HG03064 (cell line): ENCODE data around the gene SLC36A1.
A peak's percentile ranks its signal among the peaks of the same experiment; 100 is the strongest.
"Not testable (repeated sequence)": the region's sequence is repeated elsewhere in the genome, so short reads cannot be mapped to it uniquely, and the experiment has no call there.

Experiments
- ATAC-seq: cut with Tn5 transposase; IDR thresholded peaks from one replicate; pipeline ENCODE4 v1.9.1; 2021; ENCODE audit warnings: low read depth; ENCODE audit not compliant: unreplicated experiment

Gene SLC36A1

DNA sequence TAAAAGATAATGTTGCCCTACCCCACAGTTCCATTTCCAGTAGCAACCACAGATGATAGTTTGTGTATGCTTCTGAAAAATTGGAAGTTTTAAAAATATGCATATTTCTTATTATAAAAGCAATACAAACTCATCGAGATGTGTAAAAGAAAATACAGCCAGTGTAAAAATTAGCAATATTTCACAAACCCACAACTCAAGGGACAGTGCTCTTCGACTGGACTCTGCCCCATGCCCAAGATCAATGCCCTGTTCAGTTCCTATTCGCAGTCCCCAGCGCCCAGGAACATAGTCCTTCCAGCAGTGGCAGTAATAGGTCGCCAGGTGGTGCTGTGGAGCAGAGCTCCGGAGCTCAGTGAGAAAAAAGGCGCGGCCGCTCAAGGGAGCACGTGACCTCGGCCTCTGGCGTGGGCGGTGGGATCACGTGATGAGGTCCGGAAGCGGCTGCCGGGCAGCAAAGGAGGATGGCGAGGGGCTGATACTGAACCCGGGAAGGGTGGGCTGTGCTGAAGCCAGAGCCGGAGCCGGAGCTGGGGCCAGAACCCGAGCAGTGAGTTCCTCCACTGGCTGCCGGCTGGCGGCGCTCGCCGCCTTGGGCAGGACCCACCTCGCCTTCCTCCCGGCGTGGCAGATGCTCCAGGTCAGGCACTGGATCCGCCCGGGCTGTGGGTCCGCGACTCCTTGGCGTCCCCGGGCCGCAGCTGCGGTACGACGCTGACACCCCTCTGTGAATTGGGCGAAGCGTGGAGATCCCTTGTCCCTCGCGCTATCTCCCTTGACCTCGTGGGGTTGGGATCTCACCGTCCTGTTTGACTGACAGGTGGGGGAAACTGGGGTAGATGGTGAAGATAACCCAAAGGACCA lies at the start of gene SLC36A1:
Gene SLC36A1, plus strand, starts transcription at position 430 of the 864 bp plus-strand sequence. CDS start 11,190 bp downstream, outside the sequence.
- peak; percentile 78 for ATAC-seq

DNA sequence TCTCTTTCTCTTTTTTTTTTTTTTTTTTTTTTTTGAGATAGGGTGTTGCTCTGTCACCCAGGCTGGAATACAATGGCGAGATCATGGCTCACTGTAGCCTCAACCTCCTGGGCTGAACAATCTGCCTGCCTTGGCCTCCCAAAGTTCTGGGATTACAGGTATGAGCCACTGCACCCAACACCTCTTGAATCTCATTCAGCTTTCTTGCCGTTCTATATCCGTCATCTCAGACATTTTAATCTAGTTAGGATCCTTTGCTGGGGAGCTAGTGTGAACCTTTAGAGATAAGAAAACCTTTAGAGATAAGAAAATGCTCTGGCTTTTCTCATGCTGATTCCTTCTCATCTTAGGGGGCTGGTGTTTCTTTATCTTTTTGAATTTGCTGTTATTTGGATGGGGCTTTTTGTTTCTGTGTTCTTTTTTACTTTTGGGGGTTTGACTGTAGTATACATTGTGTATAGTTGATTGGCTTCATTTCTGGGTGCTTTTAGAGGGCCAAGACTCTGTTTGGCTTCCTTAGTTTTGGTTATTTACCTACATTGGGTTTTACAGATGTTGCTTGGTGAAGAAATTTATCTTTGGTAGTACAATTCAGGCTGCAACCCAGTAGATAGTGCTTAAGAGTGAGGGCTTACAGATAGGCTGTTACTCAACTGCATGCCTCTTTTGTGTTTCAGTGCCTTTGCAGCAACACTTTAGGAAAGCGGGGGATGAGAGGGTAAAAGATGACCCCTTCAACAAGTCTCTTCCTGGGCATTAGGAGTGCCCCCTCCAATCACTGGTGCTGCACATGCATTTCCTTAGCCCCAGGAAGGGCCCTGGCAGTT lies 41.9 kb upstream of the SLC36A1 start:
- ATAC-seq, result no peak

DNA sequence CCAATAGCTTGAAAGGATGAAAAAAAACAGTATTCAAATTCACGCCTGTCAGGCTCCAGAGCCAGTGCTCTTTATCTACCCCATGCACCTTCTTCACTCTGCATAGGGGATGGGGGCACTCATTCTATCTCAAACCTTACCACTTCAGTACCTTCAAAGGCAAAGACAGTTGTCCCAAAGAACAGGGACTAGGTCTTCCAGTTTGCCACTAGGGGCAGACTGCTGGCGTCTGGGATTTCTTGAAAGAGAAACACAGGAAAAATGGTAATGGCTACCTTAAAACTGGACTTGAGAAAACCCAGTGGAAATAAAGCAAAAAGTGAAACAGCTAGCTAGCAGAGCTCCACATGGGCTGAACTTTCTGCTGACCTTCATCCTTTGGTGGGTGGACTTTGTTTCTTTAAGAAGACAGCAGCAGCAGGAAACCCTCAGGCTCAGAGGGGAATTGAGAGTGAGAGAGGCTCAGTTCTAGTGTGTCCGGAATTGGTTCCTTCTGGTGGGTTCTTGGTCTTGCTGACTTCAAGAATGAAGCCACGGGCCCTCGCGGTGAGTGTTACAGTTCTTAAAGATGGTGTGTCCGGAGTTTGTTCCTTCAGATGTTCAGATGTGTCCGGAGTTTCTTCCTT lies 41.0 kb upstream of the SLC36A1 start:
- no peak for ATAC-seq

GRCh38 chr5:151408591-151409230 lies 38.7 kb upstream of the SLC36A1 start:
- ATAC-seq, result no peak

GRCh38 chr5:151413800-151414199 lies 33.6 kb upstream of the SLC36A1 start:
- no peak for ATAC-seq

- ATAC-seq, result no peak
Observed at GRCh38 chr5:151414536-151414935, 32.9 kb upstream of the SLC36A1 start.

- ATAC-seq, result no peak
Observed at GRCh38 chr5:151417712-151418111, 29.7 kb upstream of the SLC36A1 start.

DNA sequence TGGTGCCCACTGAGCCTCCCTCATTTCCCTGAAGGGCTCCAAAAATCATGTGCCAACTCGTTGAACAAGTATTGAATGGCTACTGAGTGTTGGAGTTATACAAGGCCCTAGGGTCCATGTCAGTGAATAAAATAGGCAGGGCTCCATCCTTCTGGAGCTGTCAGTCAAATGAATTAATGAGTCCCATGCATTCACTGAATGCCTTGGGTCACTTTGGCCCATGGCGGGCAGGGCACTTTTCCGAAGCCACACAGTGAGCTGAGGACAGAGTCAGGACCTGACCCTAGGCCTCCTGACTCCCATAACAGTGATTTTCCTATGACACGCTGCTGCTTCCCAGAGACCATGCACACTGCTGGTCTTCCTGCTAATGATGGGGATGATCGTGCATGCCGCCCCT lies 27.3 kb upstream of the SLC36A1 start:
- ATAC-seq, result no peak

- no peak for ATAC-seq
Observed at GRCh38 chr5:151424892-151425523, 22.4 kb upstream of the SLC36A1 start.

GRCh38 chr5:151426347-151426746 lies 21.1 kb upstream of the SLC36A1 start:
- ATAC-seq, result not testable (repeated sequence)

- peak; percentile 98 for ATAC-seq
Observed at GRCh38 chr5:151427258-151427657, 20.1 kb upstream of the SLC36A1 start.

DNA sequence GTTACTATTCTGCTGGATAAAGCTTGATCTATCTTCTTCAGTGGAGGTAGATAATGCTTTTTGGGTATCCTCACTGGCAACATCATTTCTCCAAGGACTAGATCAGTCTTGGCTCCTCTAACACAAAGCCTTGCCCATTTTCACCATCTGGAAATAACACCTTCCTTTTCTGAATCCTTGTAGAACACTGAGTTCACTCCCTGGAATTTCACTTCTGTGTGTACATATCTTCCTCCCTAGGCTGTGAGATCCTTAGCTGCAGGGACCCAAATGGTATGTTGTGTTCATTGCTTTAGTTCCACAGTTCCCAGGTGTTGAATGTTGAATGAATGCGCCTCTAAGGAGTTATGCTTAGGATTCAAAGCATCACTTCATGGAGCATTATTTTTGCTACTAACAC lies 16.7 kb upstream of the SLC36A1 start:
- ATAC-seq, result no peak

GRCh38 chr5:151431666-151432065 lies 15.7 kb upstream of the SLC36A1 start:
- ATAC-seq, result no peak

DNA sequence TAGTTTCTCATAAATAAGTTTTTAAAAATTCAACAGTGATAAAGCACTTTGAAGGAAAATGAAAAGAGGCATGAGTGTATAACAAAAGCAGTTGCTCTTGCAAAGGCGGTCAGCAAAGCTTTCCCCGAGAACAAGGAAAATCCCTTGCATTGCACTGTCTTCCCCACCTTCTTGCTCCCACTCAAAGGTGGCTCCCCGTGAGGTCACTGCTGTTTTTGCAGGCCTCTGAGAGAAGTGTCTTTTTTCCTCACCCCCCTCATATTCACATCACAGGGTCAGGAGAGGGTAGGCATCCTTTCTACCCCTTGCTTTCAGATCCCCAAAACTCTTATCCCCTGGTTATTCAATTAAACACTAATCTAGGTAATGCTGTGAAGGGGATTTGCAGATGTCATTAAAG lies 15.2 kb upstream of the SLC36A1 start:
- no peak for ATAC-seq

GRCh38 chr5:151434570-151435237 lies 12.7 kb upstream of the SLC36A1 start:
- ATAC-seq, result no peak

DNA sequence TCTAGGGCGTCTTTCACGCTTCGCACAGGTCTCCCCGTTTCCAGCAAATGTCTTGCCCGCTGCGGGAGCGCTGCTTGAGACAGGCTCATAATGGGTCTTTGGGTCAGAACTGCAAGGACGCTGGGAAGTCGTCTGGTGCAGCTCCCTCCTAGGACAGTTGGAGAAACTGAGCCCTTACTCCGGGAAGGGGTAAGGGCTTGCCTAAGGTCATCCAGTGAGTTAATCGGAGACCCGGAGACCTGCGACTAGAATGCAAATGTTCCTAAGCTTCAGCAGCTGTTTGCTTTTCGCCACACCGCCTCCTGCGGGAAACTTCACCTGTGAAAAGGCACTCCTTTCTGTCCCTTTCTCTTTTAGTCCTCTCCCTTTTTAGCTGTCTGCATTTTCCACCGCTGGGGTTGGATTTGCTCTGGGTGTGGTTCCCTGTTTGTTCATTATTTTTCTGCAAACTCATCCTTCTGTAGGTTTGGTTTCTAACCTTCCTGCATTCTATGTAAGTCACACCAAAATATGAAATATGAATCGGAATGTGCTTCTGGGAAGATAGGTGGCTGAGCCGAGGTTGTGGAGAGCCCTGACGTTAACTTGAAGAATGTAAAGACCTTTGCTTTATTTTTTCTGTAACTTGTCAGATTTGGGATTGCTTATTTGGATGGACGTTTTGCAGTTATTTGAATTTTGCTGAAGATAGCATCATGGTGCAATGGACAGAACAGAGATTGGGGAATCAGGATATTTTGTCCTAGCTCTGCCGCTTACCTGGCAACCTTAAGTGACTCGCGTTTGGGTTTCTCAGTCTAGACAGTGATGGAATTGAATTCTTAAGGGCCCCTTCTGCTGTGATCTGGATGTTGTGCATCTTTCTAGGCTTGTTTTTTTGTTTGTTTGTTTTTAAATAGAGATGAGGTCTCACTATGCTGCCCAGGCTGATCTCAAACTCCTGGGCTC lies 909 bp downstream of the SLC36A1 start:
- ATAC-seq, result peak; percentile 24

GRCh38 chr5:151449297-151449696 lies 1.9 kb downstream of the SLC36A1 start:
- no peak for ATAC-seq

GRCh38 chr5:151449839-151450238 lies 2.4 kb downstream of the SLC36A1 start:
- ATAC-seq, result no peak

GRCh38 chr5:151450605-151451004 lies 3.2 kb downstream of the SLC36A1 start:
- ATAC-seq, result no peak
